GM12874 (cell line): ENCODE measurements around the gene TBC1D16.

ENCODE experiments used
- TF ChIP-seq, protein P1 (sequence below): IDR thresholded peaks from 2 replicates; pipeline ENCODE4 v1.5.1; 2011; ENCODE audit warnings: low read depth, mild to moderate bottlenecking, control low read depth, low read length, moderate library complexity; ENCODE audit not compliant: insufficient read depth

Gene TBC1D16

DNA sequence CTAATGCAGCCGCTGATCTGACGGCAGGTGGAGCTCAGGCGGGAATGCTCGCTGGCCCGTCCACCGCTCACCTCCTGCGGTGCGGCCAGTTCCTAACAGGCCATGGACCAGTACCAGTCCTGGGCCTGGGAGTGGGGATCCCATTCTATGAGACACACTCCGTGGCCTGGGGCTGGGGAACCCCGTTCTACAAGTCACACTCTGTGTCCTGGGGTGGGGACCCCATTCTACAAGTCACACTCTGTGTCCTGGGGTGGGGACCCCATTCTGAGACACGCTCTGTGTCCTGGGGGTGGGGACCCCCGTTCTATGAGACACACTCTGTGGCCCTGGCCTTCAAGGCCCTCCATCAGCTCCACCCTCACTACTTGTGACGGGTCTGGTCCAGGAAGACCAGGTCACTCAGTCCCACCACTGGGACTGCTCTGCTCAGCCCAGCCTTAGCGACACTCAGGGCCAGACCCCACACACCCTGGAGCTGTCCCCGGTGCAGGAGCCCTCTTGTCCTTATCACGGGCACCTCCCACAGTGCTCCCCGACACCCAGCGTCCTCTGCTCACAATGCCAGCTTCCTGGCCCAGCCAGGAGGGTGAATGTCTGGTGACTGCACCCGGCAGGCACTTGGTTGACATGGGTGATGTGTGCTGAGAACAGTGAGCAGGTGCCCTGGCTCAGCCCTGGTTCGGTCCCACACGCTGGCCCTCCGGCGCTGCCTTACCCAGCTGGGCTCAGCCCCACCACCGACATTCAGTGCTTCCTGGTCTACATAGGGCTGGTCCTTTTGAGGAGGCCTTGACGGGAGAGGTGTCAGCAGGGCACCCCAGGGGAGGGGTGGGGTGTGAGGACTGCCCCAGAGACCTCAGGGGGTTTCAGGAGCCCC lies 89.1 kb downstream of the TBC1D16 start:
- TF ChIP-seq, protein P1, sequence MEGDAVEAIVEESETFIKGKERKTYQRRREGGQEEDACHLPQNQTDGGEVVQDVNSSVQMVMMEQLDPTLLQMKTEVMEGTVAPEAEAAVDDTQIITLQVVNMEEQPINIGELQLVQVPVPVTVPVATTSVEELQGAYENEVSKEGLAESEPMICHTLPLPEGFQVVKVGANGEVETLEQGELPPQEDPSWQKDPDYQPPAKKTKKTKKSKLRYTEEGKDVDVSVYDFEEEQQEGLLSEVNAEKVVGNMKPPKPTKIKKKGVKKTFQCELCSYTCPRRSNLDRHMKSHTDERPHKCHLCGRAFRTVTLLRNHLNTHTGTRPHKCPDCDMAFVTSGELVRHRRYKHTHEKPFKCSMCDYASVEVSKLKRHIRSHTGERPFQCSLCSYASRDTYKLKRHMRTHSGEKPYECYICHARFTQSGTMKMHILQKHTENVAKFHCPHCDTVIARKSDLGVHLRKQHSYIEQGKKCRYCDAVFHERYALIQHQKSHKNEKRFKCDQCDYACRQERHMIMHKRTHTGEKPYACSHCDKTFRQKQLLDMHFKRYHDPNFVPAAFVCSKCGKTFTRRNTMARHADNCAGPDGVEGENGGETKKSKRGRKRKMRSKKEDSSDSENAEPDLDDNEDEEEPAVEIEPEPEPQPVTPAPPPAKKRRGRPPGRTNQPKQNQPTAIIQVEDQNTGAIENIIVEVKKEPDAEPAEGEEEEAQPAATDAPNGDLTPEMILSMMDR: no peak

DNA sequence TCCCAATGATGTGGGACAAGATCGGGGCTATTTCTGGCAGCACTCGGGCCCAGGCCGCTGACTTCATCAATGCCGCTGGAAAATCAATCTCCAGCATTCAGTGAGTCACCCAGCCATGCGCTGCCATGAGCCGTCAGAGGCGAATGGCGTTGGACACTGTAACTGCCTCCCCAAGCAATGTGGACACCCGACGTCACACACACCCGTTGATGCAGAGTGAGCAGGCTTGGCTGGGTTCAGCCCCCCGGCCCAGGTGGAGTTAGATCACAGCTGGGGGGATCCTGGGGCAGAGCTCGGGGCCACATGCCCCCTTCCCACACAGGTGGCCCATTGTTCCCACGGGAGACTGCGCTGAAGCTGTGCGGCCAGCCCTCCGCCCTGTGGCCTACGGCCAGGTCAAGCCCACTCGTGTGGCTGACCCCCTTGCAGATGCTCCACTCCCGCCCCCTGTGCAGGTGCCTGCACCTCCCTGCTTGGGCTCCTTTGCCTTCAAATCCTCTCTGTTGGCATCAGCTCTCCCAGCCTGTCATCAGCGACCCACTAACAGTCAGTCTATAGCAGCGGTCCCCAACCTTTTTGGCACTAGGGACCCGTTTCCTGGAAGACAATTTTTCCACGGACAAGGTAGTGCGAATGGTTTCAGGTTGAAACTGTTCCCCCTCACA lies 89.9 kb downstream of the TBC1D16 start:
- TF ChIP-seq, protein P1: no peak

DNA sequence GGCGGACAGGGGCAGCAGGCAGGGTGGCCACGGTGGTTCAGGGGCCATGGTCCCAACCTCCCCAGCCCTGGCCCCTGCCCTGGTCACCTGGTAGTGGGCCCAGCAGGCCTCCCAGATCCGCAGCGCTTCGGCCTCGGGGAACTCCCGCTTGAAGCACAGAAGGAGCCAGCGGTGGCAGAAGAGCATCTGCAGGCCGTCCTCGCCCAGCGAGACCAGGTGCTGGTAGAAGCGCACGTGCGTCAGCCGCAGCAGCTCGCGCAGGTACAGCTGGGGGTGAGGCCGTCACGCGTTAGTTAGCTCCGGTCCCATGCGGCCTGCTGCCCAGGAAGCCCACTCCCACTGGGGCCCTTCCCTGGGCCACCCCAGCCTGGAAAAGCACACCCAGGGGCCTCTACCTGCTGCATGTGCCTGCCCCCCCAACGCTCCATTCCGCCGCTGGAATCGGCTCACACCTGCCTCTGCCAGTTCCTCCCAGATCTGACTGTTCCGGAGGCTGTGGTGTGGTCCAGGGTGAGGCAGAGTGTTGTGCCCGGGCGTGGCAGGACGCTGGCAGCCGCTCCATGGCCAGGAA lies 90.8 kb downstream of the TBC1D16 start:
- TF ChIP-seq, protein P1: no peak

DNA sequence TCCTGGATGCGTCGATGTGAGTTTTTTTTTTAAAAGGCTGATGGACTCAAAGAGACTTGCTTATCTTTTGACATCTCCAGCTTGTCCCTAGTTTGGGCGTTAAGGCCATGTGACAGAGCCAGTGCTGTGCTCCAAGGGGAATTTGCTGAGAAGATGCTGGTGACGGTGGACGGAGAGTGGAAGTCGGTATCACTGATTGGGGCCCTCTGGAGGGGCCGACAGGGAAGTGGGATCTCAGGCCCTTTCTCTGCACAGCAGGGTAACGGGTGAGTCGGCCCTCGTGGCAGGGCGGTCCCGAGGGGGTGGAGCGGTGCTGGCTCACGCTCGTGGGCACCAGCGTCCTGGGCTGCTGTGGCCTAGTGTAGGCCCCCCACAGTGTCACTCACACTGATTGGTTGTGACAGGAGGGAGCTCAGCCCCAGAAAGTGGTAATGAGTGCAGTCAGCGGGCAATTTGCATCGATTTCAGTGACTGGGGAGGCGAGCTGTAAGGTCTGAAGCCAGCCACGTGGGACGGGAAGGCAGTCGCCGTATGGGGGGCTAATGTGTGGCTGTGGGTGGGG lies 91.3 kb downstream of the TBC1D16 start:
- TF ChIP-seq, protein P1: no peak

DNA sequence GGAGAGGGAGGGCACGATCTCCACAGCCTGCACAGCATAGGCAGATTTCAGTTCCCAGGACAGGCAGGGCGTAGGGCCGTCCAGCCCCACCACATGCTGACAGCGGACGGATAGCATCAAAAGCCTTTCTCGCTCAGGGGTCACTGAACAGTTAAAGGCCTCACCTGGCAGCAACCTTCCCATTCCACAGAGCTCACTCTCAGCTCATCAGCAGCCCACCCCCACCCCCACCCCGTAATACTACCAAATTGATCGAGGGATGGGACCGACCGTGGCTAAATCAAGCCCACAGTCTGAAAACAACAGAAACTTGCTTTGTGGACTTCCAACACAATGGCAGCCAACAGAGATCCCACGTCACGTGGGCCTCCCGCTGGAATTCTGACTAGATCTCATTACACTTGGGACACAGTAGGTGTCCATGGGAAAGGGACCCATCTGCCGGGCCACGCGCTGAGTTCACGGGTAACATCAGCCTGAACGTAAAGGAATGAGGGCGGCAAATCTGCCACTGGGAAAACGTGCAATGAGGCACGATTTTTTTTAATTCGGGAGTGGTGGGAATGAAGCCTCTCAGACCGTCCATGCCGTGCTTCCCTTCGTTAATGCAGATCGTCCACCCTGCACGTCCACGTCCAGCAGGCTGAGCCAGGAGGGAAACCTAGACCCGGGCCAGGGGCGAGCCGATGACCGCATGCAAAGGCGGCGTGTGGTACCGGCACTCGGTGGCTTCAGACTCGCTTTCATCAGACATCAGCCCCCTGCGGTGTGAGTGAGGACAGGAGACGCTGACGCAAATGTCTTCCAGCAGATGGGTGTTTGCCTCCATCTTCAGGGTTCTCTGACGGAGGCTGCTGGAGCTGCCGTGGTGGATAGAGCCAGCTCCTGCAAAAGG lies 92.1 kb downstream of the TBC1D16 start:
- TF ChIP-seq, protein P1: no peak

DNA sequence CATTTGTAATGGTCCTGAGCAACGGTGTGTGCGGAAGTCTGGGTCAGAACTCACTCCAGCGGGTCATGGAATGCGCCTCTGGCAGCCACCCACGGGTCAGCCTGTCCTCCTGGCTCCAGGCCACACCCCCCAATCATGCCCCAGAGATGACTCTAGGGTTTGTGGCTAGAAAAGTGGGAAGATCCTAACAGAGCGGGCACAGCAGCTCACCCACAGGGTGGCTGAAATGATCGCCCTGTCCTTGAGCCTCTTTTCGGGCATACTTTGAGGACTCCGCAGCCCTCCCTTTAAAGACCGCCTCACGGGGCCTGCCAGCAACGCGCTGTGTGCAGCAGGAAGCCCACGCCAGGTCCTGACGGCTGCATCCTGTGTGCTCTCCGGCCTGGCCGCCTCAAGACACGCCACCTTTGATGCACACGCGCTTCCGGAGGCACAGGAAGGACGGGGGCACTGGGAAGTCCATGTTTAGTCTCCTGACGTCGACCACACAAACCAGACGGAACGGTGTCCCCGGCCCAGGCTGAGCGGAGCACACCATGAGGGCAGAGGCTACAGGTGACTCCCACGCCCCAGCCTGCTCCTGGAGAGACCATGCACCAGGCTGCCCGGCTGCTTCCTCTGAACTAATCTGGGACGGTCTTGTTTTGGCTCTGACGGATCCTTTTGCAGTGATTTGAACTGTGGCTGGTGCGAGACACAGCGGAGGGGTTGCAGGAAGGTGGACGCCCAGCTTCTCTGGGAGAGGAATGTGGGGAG lies 92.9 kb downstream of the TBC1D16 start:
- TF ChIP-seq, protein P1: no peak
